ENCODE data around the gene HEXIM2. TPM values are rescaled to one million over a fixed set of nuclear protein-coding genes. Genes with fewer than 3 reads are reported as not detected.

HEXIM2 gene
- total and polyA plus RNA-seq, 2 of the 13 experiments (the other 11 are each of a cell fraction or from before 2014, with no cell fraction given), result 27.1 to 32.4 TPM

GRCh38 chr17:45123930-45124796 lies 37.5 kb upstream of the HEXIM2 start (continued):
- TF ChIP-seq CHD4 (IDR thresholded peaks at IDR 0.05; ENCODE audit: borderline replicate concordance, low read length), result no peak
- TF ChIP-seq ATF4 (CRISPR knock-in tag; IDR thresholded peaks at IDR 0.05), result no peak; a peak in 1 of 4 replicates
- no peak for TF ChIP-seq ZNF101 (CRISPR knock-in tag; IDR thresholded peaks at IDR 0.05; ENCODE audit: borderline replicate concordance, low read depth)
- no peak for TF ChIP-seq DR1 (CRISPR knock-in tag; IDR thresholded peaks at IDR 0.05)
- peak; percentile 52; the same call in 1 of the 2 replicates for TF ChIP-seq ZNF710 (CRISPR knock-in tag; IDR thresholded peaks at IDR 0.05; ENCODE audit: borderline replicate concordance)
- TF ChIP-seq CCDC6 (CRISPR knock-in tag; IDR thresholded peaks at IDR 0.05), result no peak
- TF ChIP-seq STAT6 (CRISPR knock-in tag; IDR thresholded peaks at IDR 0.05; ENCODE audit: borderline replicate concordance), result no peak
- TF ChIP-seq ZNF770 (CRISPR knock-in tag; IDR thresholded peaks at IDR 0.05), result no peak
- TF ChIP-seq ZFY (CRISPR knock-in tag; IDR thresholded peaks at IDR 0.05), result peak; percentile 64; the same call in 1 of the 2 replicates
- peak; percentile 80 for TF ChIP-seq RFX1 (IDR thresholded peaks at IDR 0.05)
- TF ChIP-seq JDP2 (CRISPR knock-in tag; IDR thresholded peaks at IDR 0.05; ENCODE audit: borderline replicate concordance), result no peak
- no peak for TF ChIP-seq HNRNPH1 (optimal IDR thresholded peaks at IDR 0.05; ENCODE audit: low read depth, low read length)
- TF ChIP-seq ZNF362 (CRISPR knock-in tag; IDR thresholded peaks at IDR 0.05; ENCODE audit: borderline replicate concordance), result no peak
- no peak for TF ChIP-seq DDIT3 (CRISPR knock-in tag; IDR thresholded peaks at IDR 0.05)
- no peak for TF ChIP-seq MLLT10 (CRISPR knock-in tag; IDR thresholded peaks at IDR 0.05)
